Measurements from ENCODE around the gene CRPPA. TPM values are rescaled to one million over a fixed set of nuclear protein-coding genes. Genes with fewer than 3 reads are reported as not detected.

CRPPA gene
- total RNA-seq, 1 experiment from 2014 or later: 2.4 TPM

DNA sequence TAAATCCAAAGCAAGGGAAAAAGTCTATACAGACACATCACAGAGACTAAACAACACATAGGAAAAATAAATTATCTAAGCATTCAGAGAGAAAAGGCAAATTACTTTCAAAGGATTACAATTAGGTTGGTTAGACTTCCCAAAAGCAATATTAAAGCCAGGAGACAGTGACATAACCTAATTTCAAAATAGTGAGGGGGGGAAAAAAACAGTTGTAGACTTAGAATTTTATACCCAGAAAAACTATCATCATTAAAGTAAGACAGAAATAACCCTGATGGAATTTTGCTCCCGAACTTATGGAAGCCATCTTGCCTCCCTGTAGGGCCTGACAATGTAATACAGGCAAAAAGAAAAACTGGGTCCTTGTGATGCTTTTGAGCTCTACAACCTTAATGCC lies 18.4 kb downstream of the CRPPA start:
- Histone ChIP-seq H3K27me3 (ENCODE audit: control insufficient read depth, insufficient read depth, low read length) (no peaks in the 10 kb centered on the region), H3K9me3 (ENCODE audit: control insufficient read depth, insufficient read depth, low read depth, low read length) (peaks cover 36% of the 10 kb centered on the region), H3K4me3 (ENCODE audit: low read depth in 2 of 2, low read length in 2 of 2) (no peak overlapping the region), H3K4me1 (ENCODE audit: control insufficient read depth, insufficient read depth, low read length) (no peaks in the 10 kb centered on the region), H3K27ac (ENCODE audit: low read length) (no peak overlapping the region), H3K36me3 (ENCODE audit: control insufficient read depth, insufficient read depth, low read length) (no peaks in the 10 kb centered on the region)
- BruUV-seq (replicated peaks): no TSS peak
- ATAC-seq (no peak), DNase-seq (ENCODE audit: low read depth, low spot score) (no peak)
- ChIA-PET CTCF (no interaction called here), POLR2A (no interaction called here)
- in situ Hi-C loops (cut with HindIII; ENCODE audit: low pct_unique_long_range_greater_than_20kb, low sequenced_read_pairs) (no loop called here), intact Hi-C loops (cut with micrococcal nuclease; ENCODE audit: unreplicated experiment) (no loop called here)
- TF ChIP-seq, protein P1, sequence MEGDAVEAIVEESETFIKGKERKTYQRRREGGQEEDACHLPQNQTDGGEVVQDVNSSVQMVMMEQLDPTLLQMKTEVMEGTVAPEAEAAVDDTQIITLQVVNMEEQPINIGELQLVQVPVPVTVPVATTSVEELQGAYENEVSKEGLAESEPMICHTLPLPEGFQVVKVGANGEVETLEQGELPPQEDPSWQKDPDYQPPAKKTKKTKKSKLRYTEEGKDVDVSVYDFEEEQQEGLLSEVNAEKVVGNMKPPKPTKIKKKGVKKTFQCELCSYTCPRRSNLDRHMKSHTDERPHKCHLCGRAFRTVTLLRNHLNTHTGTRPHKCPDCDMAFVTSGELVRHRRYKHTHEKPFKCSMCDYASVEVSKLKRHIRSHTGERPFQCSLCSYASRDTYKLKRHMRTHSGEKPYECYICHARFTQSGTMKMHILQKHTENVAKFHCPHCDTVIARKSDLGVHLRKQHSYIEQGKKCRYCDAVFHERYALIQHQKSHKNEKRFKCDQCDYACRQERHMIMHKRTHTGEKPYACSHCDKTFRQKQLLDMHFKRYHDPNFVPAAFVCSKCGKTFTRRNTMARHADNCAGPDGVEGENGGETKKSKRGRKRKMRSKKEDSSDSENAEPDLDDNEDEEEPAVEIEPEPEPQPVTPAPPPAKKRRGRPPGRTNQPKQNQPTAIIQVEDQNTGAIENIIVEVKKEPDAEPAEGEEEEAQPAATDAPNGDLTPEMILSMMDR (IDR thresholded peaks at IDR 0.05): no peak

DNA sequence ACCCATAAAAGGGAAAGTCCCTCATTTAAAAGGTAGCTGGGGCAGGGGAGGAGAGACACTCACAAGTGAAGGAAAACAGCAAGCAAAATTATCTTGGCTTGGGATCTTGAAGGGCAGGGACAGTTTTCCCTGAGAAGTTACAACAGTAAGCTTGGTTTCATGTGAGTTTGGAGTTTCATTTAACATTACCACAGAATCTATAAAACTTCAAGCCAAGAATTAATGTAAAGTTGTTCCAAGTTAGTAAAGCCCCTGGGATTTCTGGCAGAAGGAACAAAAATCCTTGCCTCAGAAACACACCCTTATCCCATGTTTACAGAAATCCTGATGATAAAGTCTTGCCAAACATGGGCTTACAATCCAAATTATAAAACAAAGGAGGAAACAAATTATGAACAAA lies 19.2 kb downstream of the CRPPA start:
- Histone ChIP-seq H3K4me1 (ENCODE audit: control insufficient read depth, insufficient read depth, low read length) (no peaks in the 10 kb centered on the region), H3K4me3 (ENCODE audit: low read depth in 2 of 2, low read length in 2 of 2) (no peak overlapping the region), H3K9me3 (ENCODE audit: control insufficient read depth, insufficient read depth, low read depth, low read length) (peaks cover 43% of the 10 kb centered on the region), H3K27ac (ENCODE audit: low read length) (no peak overlapping the region), H3K27me3 (ENCODE audit: control insufficient read depth, insufficient read depth, low read length) (no peaks in the 10 kb centered on the region), H3K36me3 (ENCODE audit: control insufficient read depth, insufficient read depth, low read length) (no peaks in the 10 kb centered on the region)
- ChIA-PET POLR2A (no interaction called here), CTCF (no interaction called here)
- no TSS peak for BruUV-seq (replicated peaks)
- DNase-seq (ENCODE audit: low read depth, low spot score) (no peak), ATAC-seq (no peak)
- peak; percentile 48; the same call in 1 of the 2 replicates for TF ChIP-seq TCF7L2 (IDR thresholded peaks at IDR 0.05; ENCODE audit: low read depth, low read length)
- no peak for TF ChIP-seq SIN3A (IDR thresholded peaks at IDR 0.05; ENCODE audit: borderline replicate concordance, insufficient read depth, low read depth, low read length)
- in situ Hi-C loops (cut with HindIII; ENCODE audit: low pct_unique_long_range_greater_than_20kb, low sequenced_read_pairs): no loop called here
- intact Hi-C loops (cut with micrococcal nuclease; ENCODE audit: unreplicated experiment): no loop called here

DNA sequence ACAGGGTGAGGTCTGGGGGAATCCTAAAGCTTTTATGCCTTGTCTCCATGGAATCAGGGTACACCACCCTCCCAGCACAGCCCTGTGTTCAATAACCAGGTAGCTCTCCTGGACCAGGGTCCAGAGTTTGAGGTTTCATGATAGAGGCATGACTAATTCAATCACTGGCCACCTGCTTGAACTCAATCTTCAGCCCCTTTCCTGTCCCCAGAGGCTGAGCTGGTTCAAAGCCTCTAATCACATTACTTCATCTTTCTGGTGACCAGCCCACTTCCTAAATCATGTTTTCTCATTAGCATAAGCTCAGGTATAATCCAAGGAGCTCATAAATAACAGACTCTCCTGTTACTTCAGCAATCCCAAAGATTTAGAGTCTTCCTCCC lies 20.5 kb downstream of the CRPPA start:
- no TSS peak for BruUV-seq (replicated peaks)
- no peak for DNase-seq (ENCODE audit: low read depth, low spot score)
- Histone ChIP-seq H3K9me3 (ENCODE audit: control insufficient read depth, insufficient read depth, low read depth, low read length) (peaks cover 55% of the 10 kb centered on the region), H3K4me1 (ENCODE audit: control insufficient read depth, insufficient read depth, low read length) (no peaks in the 10 kb centered on the region), H3K4me3 (ENCODE audit: low read depth in 2 of 2, low read length in 2 of 2) (no peak overlapping the region), H3K36me3 (ENCODE audit: control insufficient read depth, insufficient read depth, low read length) (no peaks in the 10 kb centered on the region), H3K27ac (ENCODE audit: low read length) (no peak overlapping the region), H3K27me3 (ENCODE audit: control insufficient read depth, insufficient read depth, low read length) (no peaks in the 10 kb centered on the region)
- ChIA-PET POLR2A (no interaction called here), CTCF (no interaction called here)
- in situ Hi-C loops (cut with HindIII; ENCODE audit: low pct_unique_long_range_greater_than_20kb, low sequenced_read_pairs): no loop called here
- TF ChIP-seq TCF7L2 (IDR thresholded peaks at IDR 0.05; ENCODE audit: low read depth, low read length) (no peak), SIN3A (IDR thresholded peaks at IDR 0.05; ENCODE audit: borderline replicate concordance, insufficient read depth, low read depth, low read length) (no peak), POLR2AphosphoS5 (IDR thresholded peaks at IDR 0.05; ENCODE audit: low read depth, low read length) (no peak)
- TF ChIP-seq, protein P1 (IDR thresholded peaks at IDR 0.05): no peak
- TF ChIP-seq, protein P2, sequence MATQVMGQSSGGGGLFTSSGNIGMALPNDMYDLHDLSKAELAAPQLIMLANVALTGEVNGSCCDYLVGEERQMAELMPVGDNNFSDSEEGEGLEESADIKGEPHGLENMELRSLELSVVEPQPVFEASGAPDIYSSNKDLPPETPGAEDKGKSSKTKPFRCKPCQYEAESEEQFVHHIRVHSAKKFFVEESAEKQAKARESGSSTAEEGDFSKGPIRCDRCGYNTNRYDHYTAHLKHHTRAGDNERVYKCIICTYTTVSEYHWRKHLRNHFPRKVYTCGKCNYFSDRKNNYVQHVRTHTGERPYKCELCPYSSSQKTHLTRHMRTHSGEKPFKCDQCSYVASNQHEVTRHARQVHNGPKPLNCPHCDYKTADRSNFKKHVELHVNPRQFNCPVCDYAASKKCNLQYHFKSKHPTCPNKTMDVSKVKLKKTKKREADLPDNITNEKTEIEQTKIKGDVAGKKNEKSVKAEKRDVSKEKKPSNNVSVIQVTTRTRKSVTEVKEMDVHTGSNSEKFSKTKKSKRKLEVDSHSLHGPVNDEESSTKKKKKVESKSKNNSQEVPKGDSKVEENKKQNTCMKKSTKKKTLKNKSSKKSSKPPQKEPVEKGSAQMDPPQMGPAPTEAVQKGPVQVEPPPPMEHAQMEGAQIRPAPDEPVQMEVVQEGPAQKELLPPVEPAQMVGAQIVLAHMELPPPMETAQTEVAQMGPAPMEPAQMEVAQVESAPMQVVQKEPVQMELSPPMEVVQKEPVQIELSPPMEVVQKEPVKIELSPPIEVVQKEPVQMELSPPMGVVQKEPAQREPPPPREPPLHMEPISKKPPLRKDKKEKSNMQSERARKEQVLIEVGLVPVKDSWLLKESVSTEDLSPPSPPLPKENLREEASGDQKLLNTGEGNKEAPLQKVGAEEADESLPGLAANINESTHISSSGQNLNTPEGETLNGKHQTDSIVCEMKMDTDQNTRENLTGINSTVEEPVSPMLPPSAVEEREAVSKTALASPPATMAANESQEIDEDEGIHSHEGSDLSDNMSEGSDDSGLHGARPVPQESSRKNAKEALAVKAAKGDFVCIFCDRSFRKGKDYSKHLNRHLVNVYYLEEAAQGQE (IDR thresholded peaks at IDR 0.05; ENCODE audit: insufficient read depth in 1 of 2, low read depth in 2 of 2, low read length in 1 of 2): no peak
- no peak for ATAC-seq
- intact Hi-C loops (cut with micrococcal nuclease; ENCODE audit: unreplicated experiment): no loop called here
